GM21526 (cell line): ENCODE results near the gene MYO18A.
"Not testable (repeated sequence)": the region's sequence is repeated elsewhere in the genome, so short reads cannot be mapped to it uniquely, and the experiment has no call there.

Source experiments
- ATAC-seq: cut with Tn5 transposase; IDR thresholded peaks from one replicate; pipeline ENCODE4 v1.9.1; 2021; ENCODE audit warnings: moderate library complexity; ENCODE audit not compliant: unreplicated experiment, low FRiP score

The MYO18A gene

GRCh38 chr17:29148790-29149430 is 31.3 kb downstream of the MYO18A start:
- ATAC-seq = peak; percentile 83

- no peak for ATAC-seq
Measured at GRCh38 chr17:29148257-29148789, 31.9 kb downstream of the MYO18A start.

- no peak for ATAC-seq
Measured at GRCh38 chr17:29147682-29148081, 32.5 kb downstream of the MYO18A start.

GRCh38 chr17:29147228-29147627 is 33.0 kb downstream of the MYO18A start:
- ATAC-seq = not testable (repeated sequence)

GRCh38 chr17:29146369-29146972 is 33.7 kb downstream of the MYO18A start:
- no peak for ATAC-seq

- no peak for ATAC-seq
Measured at GRCh38 chr17:29145289-29146073, 34.7 kb downstream of the MYO18A start.

GRCh38 chr17:29143894-29144293 is 36.3 kb downstream of the MYO18A start:
- ATAC-seq = no peak

GRCh38 chr17:29141514-29141876 is 38.7 kb downstream of the MYO18A start:
- ATAC-seq = no peak

GRCh38 chr17:29140631-29141513 is 39.3 kb downstream of the MYO18A start:
- ATAC-seq = no peak

- ATAC-seq = no peak
Measured at GRCh38 chr17:29140051-29140621, 40.1 kb downstream of the MYO18A start.

- no peak for ATAC-seq
Measured at GRCh38 chr17:29138971-29139691, 41.1 kb downstream of the MYO18A start.

- no peak for ATAC-seq
Measured at GRCh38 chr17:29138184-29138955, 41.8 kb downstream of the MYO18A start.

- ATAC-seq = no peak
Measured at GRCh38 chr17:29136998-29137730, 43.0 kb downstream of the MYO18A start.

GRCh38 chr17:29135464-29135863 is 44.7 kb downstream of the MYO18A start:
- ATAC-seq = no peak

- ATAC-seq = no peak
Measured at GRCh38 chr17:29133121-29133713, 47.0 kb downstream of the MYO18A start.

- ATAC-seq = no peak
Measured at GRCh38 chr17:29131814-29132682, 48.1 kb downstream of the MYO18A start.

GRCh38 chr17:29129731-29130130 is 50.5 kb downstream of the MYO18A start:
- no peak for ATAC-seq
